Cardiac muscle cell (in vitro differentiated cells and primary cell): ENCODE measurements around the gene CNTN2. TPM values are rescaled to one million over a fixed set of nuclear protein-coding genes. Genes with fewer than 3 reads are reported as not detected.

ENCODE experiments used
- DNase-seq, 2 donors: peaks; one replicate each; pipeline versions ENCODE4 v3.0.0 to v3.0.0-alpha.2; 2010 to 2017; ENCODE audit warnings: low read depth in 1 of 2, low spot score in 1 of 2
- H3K27ac ChIP-seq: fragments of 200-600 bp; sonication (generic); 2 replicates; pipeline ENCODE4 v1.5.1; 2016
- H3K27me3 ChIP-seq: fragments of 200-600 bp; sonication (generic); 2 replicates; pipeline ENCODE4 v1.6.0; 2016; ENCODE audit warnings: control low read depth
- H3K36me3 ChIP-seq: fragments of 200-600 bp; sonication (generic); 2 replicates; pipeline ENCODE4 v1.5.1; 2016; ENCODE audit warnings: control low read depth
- H3K4me1 ChIP-seq: fragments of 200-600 bp; sonication (generic); 2 replicates; pipeline ENCODE4 v1.8.1; 2017; ENCODE audit warnings: low read depth, mild to moderate bottlenecking, mixed run types
- H3K4me3 ChIP-seq: fragments of 200-600 bp; sonication (generic); 2 replicates; pipeline ENCODE4 v1.5.1; 2016; ENCODE audit warnings: mild to moderate bottlenecking
- H3K9me3 ChIP-seq: fragments of 200-600 bp; sonication (generic); 2 replicates; pipeline ENCODE4 v1.5.1; 2017; ENCODE audit warnings: low read depth, mild to moderate bottlenecking, control low read depth
- polyA plus RNA-seq: library from polyadenylated mRNA; unstranded; fragments of >200 nt; fragmentation: Nextera tagmentation; extraction: Ambion mirVana; gene quantifications from 2 replicates; pipeline ENCODE4 v1.2.1, GENCODE V29; 2016
- total RNA-seq: library from RNA; depleted of rRNA; stranded (reverse); fragments of >200 nt; gene quantifications from 2 replicates; pipeline ENCODE4 v1.2.3, GENCODE V29; 2016
- TF ChIP-seq, protein P1 (sequence below): IDR thresholded peaks from 2 replicates; pipeline ENCODE4 v1.5.1; 2012; ENCODE audit warnings: low read depth, mild to moderate bottlenecking, low read length

Gene CNTN2
- total and polyA plus RNA-seq, 2 experiments from 2014 or later = not detected

DNA sequence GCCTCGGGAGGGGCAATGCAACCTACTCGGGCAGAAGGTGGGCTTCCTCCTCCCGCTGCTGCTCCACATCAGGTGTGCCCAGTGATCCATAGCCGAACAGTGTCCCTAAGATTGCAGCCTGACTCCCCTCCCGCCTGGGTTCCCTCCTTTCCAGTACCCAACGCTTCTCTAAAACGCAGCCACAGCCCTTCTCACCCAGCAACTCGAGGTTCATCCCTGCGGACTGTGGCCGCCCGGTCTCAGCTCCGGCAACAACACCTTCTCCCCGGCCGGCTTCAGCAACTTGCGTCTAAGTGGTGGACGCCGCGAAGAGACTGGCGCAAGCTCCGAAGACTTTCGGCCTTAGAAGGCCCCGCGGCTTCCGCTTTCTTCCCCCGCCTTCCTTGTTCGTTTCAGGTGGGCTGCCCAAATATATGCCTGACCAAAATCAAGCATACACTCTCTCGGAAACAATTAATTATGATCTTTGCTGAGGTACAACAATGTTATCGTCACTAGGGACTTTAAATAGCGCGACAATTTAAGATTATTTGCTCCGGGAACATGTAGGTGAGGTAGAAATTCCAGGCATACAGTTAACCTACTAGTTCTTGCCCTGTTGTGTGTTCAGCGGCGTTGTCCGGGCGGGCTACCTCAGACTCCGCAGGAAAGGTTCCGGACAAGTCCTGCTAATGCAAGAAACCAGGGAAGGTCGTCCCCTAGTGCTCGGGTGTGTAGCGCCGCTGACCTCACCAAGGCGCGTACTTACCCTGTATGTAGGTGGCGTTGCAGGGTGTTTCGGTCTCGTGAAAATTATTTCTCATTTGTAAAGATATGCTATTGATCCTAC is 78.9 kb downstream of the CNTN2 start, which contains the start of gene RBBP5:
TSS of gene RBBP5 (minus strand) at position 319 of the 829 bp plus-strand sequence. CDS start at position 214, 105 bp downstream.
- peak within 1 kb of the TSS; percentile 92 for H3K4me3 ChIP-seq
- H3K27ac ChIP-seq = peak within 1 kb of the TSS; percentile 97
- H3K4me1 ChIP-seq = peaks cover 7% of the 10 kb centered on the region
- no peaks in the 10 kb centered on the region for H3K36me3 ChIP-seq
- TF ChIP-seq, protein P1, sequence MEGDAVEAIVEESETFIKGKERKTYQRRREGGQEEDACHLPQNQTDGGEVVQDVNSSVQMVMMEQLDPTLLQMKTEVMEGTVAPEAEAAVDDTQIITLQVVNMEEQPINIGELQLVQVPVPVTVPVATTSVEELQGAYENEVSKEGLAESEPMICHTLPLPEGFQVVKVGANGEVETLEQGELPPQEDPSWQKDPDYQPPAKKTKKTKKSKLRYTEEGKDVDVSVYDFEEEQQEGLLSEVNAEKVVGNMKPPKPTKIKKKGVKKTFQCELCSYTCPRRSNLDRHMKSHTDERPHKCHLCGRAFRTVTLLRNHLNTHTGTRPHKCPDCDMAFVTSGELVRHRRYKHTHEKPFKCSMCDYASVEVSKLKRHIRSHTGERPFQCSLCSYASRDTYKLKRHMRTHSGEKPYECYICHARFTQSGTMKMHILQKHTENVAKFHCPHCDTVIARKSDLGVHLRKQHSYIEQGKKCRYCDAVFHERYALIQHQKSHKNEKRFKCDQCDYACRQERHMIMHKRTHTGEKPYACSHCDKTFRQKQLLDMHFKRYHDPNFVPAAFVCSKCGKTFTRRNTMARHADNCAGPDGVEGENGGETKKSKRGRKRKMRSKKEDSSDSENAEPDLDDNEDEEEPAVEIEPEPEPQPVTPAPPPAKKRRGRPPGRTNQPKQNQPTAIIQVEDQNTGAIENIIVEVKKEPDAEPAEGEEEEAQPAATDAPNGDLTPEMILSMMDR = peak; percentile 83
- H3K9me3 ChIP-seq = no peaks in the 10 kb centered on the region
- peak; percentile 95 to 99 for DNase-seq
- no peaks in the 10 kb centered on the region for H3K27me3 ChIP-seq

DNA sequence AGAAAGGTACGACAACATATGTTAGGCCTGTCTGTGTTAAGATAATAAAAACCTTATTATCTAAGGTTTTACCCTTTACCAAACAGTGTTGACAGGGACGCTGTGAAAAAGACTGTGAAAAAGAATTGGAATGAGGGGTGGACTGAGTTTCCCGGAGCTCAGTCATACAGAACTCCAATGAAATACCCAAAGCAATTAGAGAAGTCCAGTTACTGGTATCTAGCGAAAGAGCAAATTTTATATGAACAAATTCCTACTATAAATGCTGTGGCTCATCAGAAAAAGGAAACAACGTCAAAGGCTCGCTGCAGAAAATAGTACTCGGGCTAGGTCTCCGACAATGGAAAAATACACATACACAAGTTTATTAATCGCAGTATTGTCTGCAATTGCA is 79.5 kb downstream of the CNTN2 start:
- TF ChIP-seq, protein P1 = no peak
- no peaks in the 10 kb centered on the region for H3K9me3 ChIP-seq

DNA sequence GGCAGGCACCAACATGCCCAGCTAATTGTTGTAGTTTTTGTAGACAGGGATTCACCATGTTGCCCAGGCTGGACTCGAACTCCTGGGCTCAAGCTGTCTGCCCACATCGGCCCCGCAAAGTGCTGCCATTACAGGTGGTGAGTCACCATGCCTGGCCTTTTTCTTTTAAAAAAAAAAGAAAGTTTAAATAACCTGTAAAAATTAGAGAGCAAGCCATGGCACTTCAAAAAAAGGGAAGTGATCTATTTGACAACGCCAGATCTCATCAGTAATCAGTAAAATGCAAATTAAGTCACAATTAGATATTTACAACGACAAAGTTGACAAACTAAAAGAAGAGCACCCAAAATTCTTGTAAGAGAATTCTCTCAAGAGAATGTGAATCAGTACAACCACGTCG is 81.7 kb downstream of the CNTN2 start:
- Histone ChIP-seq H3K4me1 (peaks cover 7% of the 10 kb centered on the region), H3K9me3 (no peaks in the 10 kb centered on the region), H3K27me3 (no peaks in the 10 kb centered on the region), H3K36me3 (no peaks in the 10 kb centered on the region), H3K27ac (no peak overlapping the region), H3K4me3 (no peak overlapping the region)
- no peak for DNase-seq
- TF ChIP-seq, protein P1 = no peak

More for the DNA sequence above, 79.5 kb downstream of the CNTN2 start:
- no peaks in the 10 kb centered on the region for H3K27me3 ChIP-seq
- peaks cover 7% of the 10 kb centered on the region for H3K4me1 ChIP-seq
- H3K36me3 ChIP-seq = no peaks in the 10 kb centered on the region
- H3K4me3 ChIP-seq = peak overlapping the region; percentile 92
- DNase-seq = no peak
- H3K27ac ChIP-seq = peak overlapping the region; percentile 97

DNA sequence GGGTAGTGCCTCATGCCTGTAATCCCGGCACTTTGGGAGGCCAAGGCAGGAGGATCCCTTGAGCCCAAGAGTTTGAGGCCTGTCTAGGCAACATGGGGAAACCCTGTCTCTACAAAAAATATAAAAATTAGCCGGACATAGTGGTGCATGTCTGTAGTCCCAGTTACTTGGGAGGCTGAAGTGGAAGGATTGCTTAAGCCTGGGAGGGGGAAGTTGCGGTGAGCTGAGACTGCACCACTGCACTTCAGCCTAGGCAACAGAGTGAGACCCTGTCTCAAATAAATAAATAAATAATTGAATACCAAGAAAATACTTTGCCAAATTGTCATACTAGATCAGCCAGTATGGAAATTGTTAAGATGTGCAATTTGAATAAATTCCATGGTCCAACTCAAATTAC is 84.6 kb downstream of the CNTN2 start:
- TF ChIP-seq, protein P1 = no peak
- no peak overlapping the region for H3K27ac ChIP-seq
- DNase-seq = no peak
- H3K4me3 ChIP-seq = no peak overlapping the region
- no peaks in the 10 kb centered on the region for H3K9me3 ChIP-seq
- no peaks in the 10 kb centered on the region for H3K27me3 ChIP-seq
- H3K4me1 ChIP-seq = no peaks in the 10 kb centered on the region
- H3K36me3 ChIP-seq = no peaks in the 10 kb centered on the region

Other genes starting within 250 kb of the CNTN2 start
- 0.07 and 0.63 TPM in 2 replicates for gene NFASC, start 172.3 kb upstream of the CNTN2 start, total RNA-seq
- gene NFASC, start 172.3 kb upstream of the CNTN2 start, polyA plus RNA-seq = not detected in 2 replicates
- 2.1 and 2.2 TPM in 2 replicates for gene TMEM81, start 41.2 kb downstream of the CNTN2 start, total RNA-seq
- 1.1 and 2.1 TPM in 2 replicates for gene TMEM81, start 41.2 kb downstream of the CNTN2 start, polyA plus RNA-seq
- 8.1 and 12.4 TPM in 2 replicates for gene RBBP5, start 78.8 kb downstream of the CNTN2 start, total RNA-seq
- gene RBBP5, start 78.8 kb downstream of the CNTN2 start, polyA plus RNA-seq = 9.2 and 15.0 TPM in 2 replicates
- 7.8 and 11.3 TPM in 2 replicates for gene DSTYK, start 168.5 kb downstream of the CNTN2 start, total RNA-seq
- gene DSTYK, start 168.5 kb downstream of the CNTN2 start, polyA plus RNA-seq = 8.8 and 13.5 TPM in 2 replicates
- 10.9 and 11.9 TPM in 2 replicates for gene TMCC2, start 184.7 kb downstream of the CNTN2 start, total RNA-seq
- 6.3 and 9.0 TPM in 2 replicates for gene TMCC2, start 184.7 kb downstream of the CNTN2 start, polyA plus RNA-seq